NB4 (cell line): ENCODE results near the gene NFIB.

ENCODE experiments used
- DNase-seq: peaks from one replicate; pipeline ENCODE4 v3.0.0; 2010; ENCODE audit warnings: low read depth
- H3K4me3 ChIP-seq: one replicate; pipeline ENCODE4 v1.5.1; 2011; ENCODE audit warnings: mild to moderate bottlenecking, low read depth, low read length, moderate library complexity
- CTCF ChIP-seq: IDR thresholded peaks from one replicate; pipeline ENCODE4 v1.5.1; 2012; ENCODE audit warnings: low read depth, low read length
- MAX ChIP-seq: IDR thresholded peaks from 2 replicates; pipeline ENCODE4 v1.6.1; 2011; ENCODE audit warnings: low read depth, low read length
- MYC ChIP-seq: IDR thresholded peaks from 2 replicates; pipeline ENCODE4 v1.6.1; 2011; ENCODE audit warnings: low read depth, low read length
- POLR2A ChIP-seq: IDR thresholded peaks from 2 replicates; pipeline ENCODE4 v1.6.1; 2011; ENCODE audit warnings: mild to moderate bottlenecking; ENCODE audit not compliant: insufficient read length; ENCODE audit errors: extremely low read depth

Gene NFIB

GRCh38 chr9:14135421-14135820 is 178.5 kb downstream of the NFIB start:
- TF ChIP-seq MYC (no peak), POLR2A (no peak), MAX (no peak), CTCF (no peak)
- H3K4me3 ChIP-seq, result no peak overlapping the region

GRCh38 chr9:14133394-14133793 is 180.5 kb downstream of the NFIB start:
- DNase-seq, result no peak
- TF ChIP-seq MAX, result no peak
- no peak overlapping the region for H3K4me3 ChIP-seq

More at GRCh38 chr9:14135421-14135820, 178.5 kb downstream of the NFIB start:
- DNase-seq, result no peak

DNA sequence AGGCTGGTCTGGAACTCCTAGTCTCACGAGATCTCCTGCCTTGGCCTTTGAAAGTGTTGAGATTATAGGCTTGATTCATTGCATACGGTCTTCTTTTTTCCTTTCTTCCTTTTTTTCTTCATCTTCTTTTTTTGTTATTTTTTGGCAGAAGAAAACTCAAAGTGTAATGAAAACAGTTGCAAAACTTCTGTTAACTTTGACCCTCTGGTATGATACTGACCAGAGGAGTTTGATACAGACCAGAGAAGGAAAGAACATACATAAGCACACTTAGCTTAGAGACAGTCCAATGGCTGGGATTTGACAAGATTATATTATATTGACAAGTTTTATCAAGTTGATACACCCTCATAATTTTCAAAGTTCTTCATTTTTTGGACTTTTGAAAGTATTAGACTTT is 181.2 kb downstream of the NFIB start:
- DNase-seq, result no peak
- H3K4me3 ChIP-seq, result no peak overlapping the region
- TF ChIP-seq MYC (no peak), MAX (no peak), CTCF (no peak), POLR2A (no peak)

GRCh38 chr9:14131356-14132088 is 182.4 kb downstream of the NFIB start:
- no peak for TF ChIP-seq POLR2A
- no peak for TF ChIP-seq MYC
- no peak for TF ChIP-seq MAX
- no peak for TF ChIP-seq CTCF
- no peak overlapping the region for H3K4me3 ChIP-seq
- no peak for DNase-seq

DNA sequence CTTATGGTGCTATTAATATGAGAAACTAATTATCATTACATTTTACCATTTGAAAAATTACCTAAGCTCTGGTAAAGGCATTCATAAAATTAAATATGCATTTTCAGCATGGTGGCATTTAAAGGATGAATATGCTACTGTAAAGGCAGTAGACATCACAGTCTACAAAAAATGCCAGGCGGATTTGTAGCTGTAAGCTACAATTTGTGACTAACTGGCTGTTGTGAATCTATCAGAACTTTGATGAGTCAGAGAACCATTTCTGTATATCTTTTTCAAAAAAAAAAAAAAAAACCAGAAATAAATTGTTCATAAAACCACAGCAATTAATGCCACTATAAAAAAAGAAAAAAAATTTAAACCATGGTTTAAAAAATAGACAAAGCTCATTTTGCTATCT is 186.3 kb downstream of the NFIB start:
- no peak overlapping the region for H3K4me3 ChIP-seq
- DNase-seq, result no peak
- no peak for TF ChIP-seq POLR2A
- TF ChIP-seq MYC, result no peak
- TF ChIP-seq MAX, result no peak
- TF ChIP-seq CTCF, result no peak

DNA sequence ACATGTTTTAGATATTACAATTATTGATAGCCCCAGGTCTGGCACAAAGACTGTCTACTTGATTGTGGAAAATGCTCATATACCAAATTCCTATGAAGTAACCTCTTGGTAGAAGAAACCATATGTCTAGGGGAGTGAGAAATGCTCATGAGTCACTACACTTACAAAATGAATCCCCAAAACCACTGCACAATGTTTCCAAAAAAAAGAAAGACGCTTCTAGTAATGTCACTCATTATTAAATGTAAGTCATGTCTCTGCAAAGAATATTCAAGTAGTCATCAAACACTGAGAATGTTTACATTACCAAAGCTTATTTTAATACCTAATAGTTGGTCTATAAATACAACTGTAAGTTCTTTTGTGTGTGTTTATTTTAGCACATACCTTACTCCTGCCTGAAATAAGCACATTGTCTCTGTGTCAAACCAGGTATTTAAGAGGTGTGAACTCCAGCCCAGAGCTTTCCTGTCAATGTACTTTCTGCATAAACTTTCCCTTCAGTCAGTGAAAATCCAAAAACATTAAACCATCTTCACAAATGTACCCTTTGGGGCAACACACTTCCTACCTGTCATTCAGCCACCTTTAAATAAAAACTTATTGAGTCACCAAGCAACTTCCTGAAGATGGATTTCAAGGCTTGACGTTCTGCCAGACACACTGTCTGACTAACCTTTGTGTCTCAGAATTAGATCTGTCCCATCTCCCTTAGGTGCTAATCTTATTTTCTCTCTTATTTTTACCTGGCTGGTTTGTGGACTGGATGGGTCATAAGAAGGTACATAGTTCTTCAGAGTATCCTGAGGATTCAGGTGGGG is 194.0 kb downstream of the NFIB start:
- no peak for TF ChIP-seq POLR2A
- TF ChIP-seq MYC, result no peak
- TF ChIP-seq MAX, result no peak
- no peak for TF ChIP-seq CTCF
- H3K4me3 ChIP-seq, result no peak overlapping the region
- no peak for DNase-seq
